SU-DHL-6 (cell line): Measurements from ENCODE around the gene DAPK1.

Experiments
- CTCF ChIP-seq: fragments of 200-600 bp; sonication (generic); IDR thresholded peaks from one replicate; pipeline ENCODE4 v1.5.1; 2017; ENCODE audit warnings: antibody characterized with exemption, mild to moderate bottlenecking, low read length, moderate library complexity; ENCODE audit not compliant: insufficient read depth, poor library complexity, severe bottlenecking
- EZH2phosphoT487 ChIP-seq: fragments of 200-600 bp; sonication (generic), shearing (Covaris generic); conservative IDR thresholded peaks from 2 replicates; pipeline ENCODE4 v1.6.1; 2018; ENCODE audit warnings: mild to moderate bottlenecking, antibody characterized with exemption, low read length, moderate library complexity, mixed read lengths

GRCh38 chr9:87568401-87568800, 70.7 kb downstream of the DAPK1 start:
- TF ChIP-seq CTCF (no peak), EZH2phosphoT487 (no peak)
